ENCODE results near the gene CEP126.

The CEP126 gene

GRCh38 chr11:101914738-101915426 is at the start of gene CEP126:
Gene CEP126 (plus strand): TSS chr11:101915010. CDS start chr11:101915285, 275 bp downstream.
- Histone ChIP-seq H3K9ac (ENCODE audit: low read length) (peak within 1 kb of the TSS; percentile 40), H3K36me3 (ENCODE audit: control insufficient read depth, insufficient read depth, low read length) (no peaks in the 10 kb centered on the region), H3K27me3 (ENCODE audit: control insufficient read depth, insufficient read depth, low read length) (no peaks in the 10 kb centered on the region), H3K4me3 (ENCODE audit: low read length) (peak within 1 kb of the TSS; percentile 98), H3K27ac (ENCODE audit: low read depth, low read length) (peak within 1 kb of the TSS; percentile 96), H3K4me1 (ENCODE audit: control insufficient read depth, insufficient read depth, low read length) (peaks cover 11% of the 10 kb centered on the region)

- Histone ChIP-seq H3K27ac (ENCODE audit: low read depth, low read length) (no peak overlapping the region), H3K4me1 (ENCODE audit: control insufficient read depth, insufficient read depth, low read length) (no peaks in the 10 kb centered on the region), H3K9ac (ENCODE audit: low read length) (no peak overlapping the region)
Observed at GRCh38 chr11:101866619-101867491, 48.0 kb upstream of the CEP126 start.

GRCh38 chr11:101867951-101868350 is 46.9 kb upstream of the CEP126 start:
- Histone ChIP-seq H3K4me3 (ENCODE audit: low read length) (no peak overlapping the region), H3K9ac (ENCODE audit: low read length) (no peak overlapping the region), H3K4me1 (ENCODE audit: control insufficient read depth, insufficient read depth, low read length) (no peaks in the 10 kb centered on the region), H3K36me3 (ENCODE audit: control insufficient read depth, insufficient read depth, low read length) (no peaks in the 10 kb centered on the region), H3K27me3 (ENCODE audit: control insufficient read depth, insufficient read depth, low read length) (no peaks in the 10 kb centered on the region), H3K27ac (ENCODE audit: low read depth, low read length) (no peak overlapping the region)

More at GRCh38 chr11:101866619-101867491, 48.0 kb upstream of the CEP126 start:
- Histone ChIP-seq H3K36me3 (ENCODE audit: control insufficient read depth, insufficient read depth, low read length) (no peaks in the 10 kb centered on the region), H3K4me3 (ENCODE audit: low read length) (no peak overlapping the region), H3K27me3 (ENCODE audit: control insufficient read depth, insufficient read depth, low read length) (no peaks in the 10 kb centered on the region)

GRCh38 chr11:101870510-101870909 is 44.3 kb upstream of the CEP126 start:
- Histone ChIP-seq H3K4me3 (ENCODE audit: low read length) (no peak overlapping the region), H3K36me3 (ENCODE audit: control insufficient read depth, insufficient read depth, low read length) (no peaks in the 10 kb centered on the region), H3K27me3 (ENCODE audit: control insufficient read depth, insufficient read depth, low read length) (no peaks in the 10 kb centered on the region), H3K9ac (ENCODE audit: low read length) (no peak overlapping the region), H3K27ac (ENCODE audit: low read depth, low read length) (no peak overlapping the region), H3K4me1 (ENCODE audit: control insufficient read depth, insufficient read depth, low read length) (no peaks in the 10 kb centered on the region)

GRCh38 chr11:101872171-101872882 is 42.5 kb upstream of the CEP126 start:
- H3K27ac ChIP-seq (ENCODE audit: low read depth, low read length), result no peak overlapping the region
- H3K4me1 ChIP-seq (ENCODE audit: control insufficient read depth, insufficient read depth, low read length), result no peaks in the 10 kb centered on the region
- no peaks in the 10 kb centered on the region for H3K36me3 ChIP-seq (ENCODE audit: control insufficient read depth, insufficient read depth, low read length)
- no peak overlapping the region for H3K9ac ChIP-seq (ENCODE audit: low read length)
- H3K27me3 ChIP-seq (ENCODE audit: control insufficient read depth, insufficient read depth, low read length), result no peaks in the 10 kb centered on the region
- no peak overlapping the region for H3K4me3 ChIP-seq (ENCODE audit: low read length)

GRCh38 chr11:101880222-101880621 is 34.6 kb upstream of the CEP126 start:
- Histone ChIP-seq H3K36me3 (ENCODE audit: control insufficient read depth, insufficient read depth, low read length) (no peaks in the 10 kb centered on the region), H3K4me3 (ENCODE audit: low read length) (no peak overlapping the region), H3K4me1 (ENCODE audit: control insufficient read depth, insufficient read depth, low read length) (no peaks in the 10 kb centered on the region), H3K9ac (ENCODE audit: low read length) (no peak overlapping the region), H3K27ac (ENCODE audit: low read depth, low read length) (no peak overlapping the region), H3K27me3 (ENCODE audit: control insufficient read depth, insufficient read depth, low read length) (no peaks in the 10 kb centered on the region)

GRCh38 chr11:101881586-101881985 is 33.2 kb upstream of the CEP126 start:
- no peak overlapping the region for H3K4me3 ChIP-seq (ENCODE audit: low read length)
- H3K27me3 ChIP-seq (ENCODE audit: control insufficient read depth, insufficient read depth, low read length), result no peaks in the 10 kb centered on the region
- H3K36me3 ChIP-seq (ENCODE audit: control insufficient read depth, insufficient read depth, low read length), result no peaks in the 10 kb centered on the region
- no peak overlapping the region for H3K9ac ChIP-seq (ENCODE audit: low read length)
- no peak overlapping the region for H3K27ac ChIP-seq (ENCODE audit: low read depth, low read length)
- H3K4me1 ChIP-seq (ENCODE audit: control insufficient read depth, insufficient read depth, low read length), result no peaks in the 10 kb centered on the region

- Histone ChIP-seq H3K9ac (ENCODE audit: low read length) (no peak overlapping the region), H3K27me3 (ENCODE audit: control insufficient read depth, insufficient read depth, low read length) (no peaks in the 10 kb centered on the region), H3K27ac (ENCODE audit: low read depth, low read length) (no peak overlapping the region), H3K4me3 (ENCODE audit: low read length) (no peak overlapping the region), H3K36me3 (ENCODE audit: control insufficient read depth, insufficient read depth, low read length) (no peaks in the 10 kb centered on the region), H3K4me1 (ENCODE audit: control insufficient read depth, insufficient read depth, low read length) (no peaks in the 10 kb centered on the region)
Observed at GRCh38 chr11:101885631-101886030, 29.2 kb upstream of the CEP126 start.

GRCh38 chr11:101889767-101890166 is 25.0 kb upstream of the CEP126 start:
- H3K27me3 ChIP-seq (ENCODE audit: control insufficient read depth, insufficient read depth, low read length), result no peaks in the 10 kb centered on the region

GRCh38 chr11:101894505-101894904 is 20.3 kb upstream of the CEP126 start:
- no peak overlapping the region for H3K9ac ChIP-seq (ENCODE audit: low read length)
- no peak overlapping the region for H3K27ac ChIP-seq (ENCODE audit: low read depth, low read length)
- H3K4me1 ChIP-seq (ENCODE audit: control insufficient read depth, insufficient read depth, low read length), result no peaks in the 10 kb centered on the region
- H3K4me3 ChIP-seq (ENCODE audit: low read length), result no peak overlapping the region
- no peaks in the 10 kb centered on the region for H3K36me3 ChIP-seq (ENCODE audit: control insufficient read depth, insufficient read depth, low read length)
- H3K27me3 ChIP-seq (ENCODE audit: control insufficient read depth, insufficient read depth, low read length), result no peaks in the 10 kb centered on the region

More at GRCh38 chr11:101889767-101890166, 25.0 kb upstream of the CEP126 start:
- Histone ChIP-seq H3K36me3 (ENCODE audit: control insufficient read depth, insufficient read depth, low read length) (no peaks in the 10 kb centered on the region), H3K4me3 (ENCODE audit: low read length) (no peak overlapping the region), H3K4me1 (ENCODE audit: control insufficient read depth, insufficient read depth, low read length) (no peaks in the 10 kb centered on the region), H3K27ac (ENCODE audit: low read depth, low read length) (no peak overlapping the region), H3K9ac (ENCODE audit: low read length) (no peak overlapping the region)

- no peak overlapping the region for H3K4me3 ChIP-seq (ENCODE audit: low read length)
- H3K27me3 ChIP-seq (ENCODE audit: control insufficient read depth, insufficient read depth, low read length), result no peaks in the 10 kb centered on the region
- no peaks in the 10 kb centered on the region for H3K4me1 ChIP-seq (ENCODE audit: control insufficient read depth, insufficient read depth, low read length)
- H3K9ac ChIP-seq (ENCODE audit: low read length), result no peak overlapping the region
- no peak overlapping the region for H3K27ac ChIP-seq (ENCODE audit: low read depth, low read length)
- H3K36me3 ChIP-seq (ENCODE audit: control insufficient read depth, insufficient read depth, low read length), result no peaks in the 10 kb centered on the region
Observed at GRCh38 chr11:101907815-101908214, 7.0 kb upstream of the CEP126 start.

- no peaks in the 10 kb centered on the region for H3K27me3 ChIP-seq (ENCODE audit: control insufficient read depth, insufficient read depth, low read length)
Observed at GRCh38 chr11:101909087-101909486, 5.7 kb upstream of the CEP126 start.

More at GRCh38 chr11:101909087-101909486, 5.7 kb upstream of the CEP126 start:
- no peak overlapping the region for H3K4me3 ChIP-seq (ENCODE audit: low read length)
- H3K36me3 ChIP-seq (ENCODE audit: control insufficient read depth, insufficient read depth, low read length), result no peaks in the 10 kb centered on the region
- H3K4me1 ChIP-seq (ENCODE audit: control insufficient read depth, insufficient read depth, low read length), result peaks cover 7% of the 10 kb centered on the region
- no peak overlapping the region for H3K27ac ChIP-seq (ENCODE audit: low read depth, low read length)
- H3K9ac ChIP-seq (ENCODE audit: low read length), result no peak overlapping the region
